HPDE6-E6E7 (cell line): ENCODE results near the gene GRIK2.
A peak's percentile ranks its signal among the peaks of the same experiment; 100 is the strongest.

Experiments used
- DNase-seq: peaks from one replicate; pipeline ENCODE4 v3.0.0; 2011; ENCODE audit warnings: missing footprints; ENCODE audit errors: extremely low spot score

Gene GRIK2

GRCh38 chr6:101537753-101538316, 144.3 kb downstream of the GRIK2 start:
- DNase-seq = no peak

GRCh38 chr6:101539510-101540245, 146.2 kb downstream of the GRIK2 start:
- DNase-seq = no peak

GRCh38 chr6:101541894-101542293, 148.4 kb downstream of the GRIK2 start:
- no peak for DNase-seq

GRCh38 chr6:101543796-101544195, 150.3 kb downstream of the GRIK2 start:
- no peak for DNase-seq

GRCh38 chr6:101544286-101544685, 150.8 kb downstream of the GRIK2 start:
- peak; percentile 13 for DNase-seq

GRCh38 chr6:101545191-101545590, 151.7 kb downstream of the GRIK2 start:
- DNase-seq = no peak

- no peak for DNase-seq
These were observed 156.9 kb downstream of the GRIK2 start for GRCh38 chr6:101550451-101550850.

- DNase-seq = no peak
These were observed 160.7 kb downstream of the GRIK2 start for GRCh38 chr6:101554231-101554630.

- DNase-seq = no peak
These were observed 165.2 kb downstream of the GRIK2 start for GRCh38 chr6:101558712-101559111.

- DNase-seq = no peak
These were observed 179.1 kb downstream of the GRIK2 start for GRCh38 chr6:101572627-101573026.

- no peak for DNase-seq
These were observed 183.6 kb downstream of the GRIK2 start for GRCh38 chr6:101577091-101577490.

- DNase-seq = no peak
These were observed 184.8 kb downstream of the GRIK2 start for GRCh38 chr6:101578306-101578705.

GRCh38 chr6:101582792-101583191, 189.3 kb downstream of the GRIK2 start:
- DNase-seq = no peak

- DNase-seq = no peak
These were observed 192.0 kb downstream of the GRIK2 start for GRCh38 chr6:101585501-101585900.

- no peak for DNase-seq
These were observed 194.8 kb downstream of the GRIK2 start for GRCh38 chr6:101588343-101588742.

GRCh38 chr6:101595276-101595675, 201.8 kb downstream of the GRIK2 start:
- no peak for DNase-seq

- no peak for DNase-seq
These were observed 204.2 kb downstream of the GRIK2 start for GRCh38 chr6:101597693-101598092.

- no peak for DNase-seq
These were observed 211.9 kb downstream of the GRIK2 start for GRCh38 chr6:101605426-101605825.

GRCh38 chr6:101605874-101606273, 212.4 kb downstream of the GRIK2 start:
- peak; percentile 43 for DNase-seq

- DNase-seq = no peak
These were observed 213.7 kb downstream of the GRIK2 start for GRCh38 chr6:101607111-101607690.

- DNase-seq = no peak
These were observed 215.2 kb downstream of the GRIK2 start for GRCh38 chr6:101608703-101609102.

- DNase-seq = no peak
These were observed 220.0 kb downstream of the GRIK2 start for GRCh38 chr6:101613556-101613955.

- peak; percentile 16 for DNase-seq
These were observed 221.3 kb downstream of the GRIK2 start for GRCh38 chr6:101614774-101615173.
